Kidney epithelial cell (primary cell): Measurements from ENCODE around the gene MGST1. TPM values are rescaled to one million over a fixed set of nuclear protein-coding genes. Genes with fewer than 3 reads are reported as not detected.
A peak's percentile ranks its signal among the peaks of the same experiment; 100 is the strongest.

ENCODE experiments used
- DNase-seq: peaks from one replicate; pipeline ENCODE4 v3.0.0-alpha.2; 2010; ENCODE audit warnings: low read depth
- H3K27me3 ChIP-seq: 2 replicates; pipeline ENCODE4 v1.6.0; 2011; ENCODE audit warnings: low read length; ENCODE audit not compliant: control insufficient read depth, insufficient read depth
- H3K36me3 ChIP-seq: 2 replicates; pipeline ENCODE4 v1.5.1; 2011; ENCODE audit warnings: low read length; ENCODE audit not compliant: control insufficient read depth, insufficient read depth
- H3K4me3 ChIP-seq: 2 replicates; pipeline ENCODE4 v1.5.1; 2011; ENCODE audit warnings: low read depth, mild to moderate bottlenecking, control low read depth, low read length
- total RNA-seq: library from RNA; depleted of rRNA; stranded (reverse); fragments of >200 nt; gene quantifications from 2 replicates; pipeline ENCODE4 v1.2.3, GENCODE V29; 2015
- TF ChIP-seq, protein P1 (sequence below): IDR thresholded peaks from 2 replicates; pipeline ENCODE4 v1.5.1; 2011; ENCODE audit warnings: mild to moderate bottlenecking, moderate library complexity, low read length, control low read depth, inconsistent platforms; ENCODE audit not compliant: insufficient read depth, poor library complexity, severe bottlenecking

MGST1 gene
- 9.0 and 12.8 TPM in 2 replicates for total RNA-seq

DNA sequence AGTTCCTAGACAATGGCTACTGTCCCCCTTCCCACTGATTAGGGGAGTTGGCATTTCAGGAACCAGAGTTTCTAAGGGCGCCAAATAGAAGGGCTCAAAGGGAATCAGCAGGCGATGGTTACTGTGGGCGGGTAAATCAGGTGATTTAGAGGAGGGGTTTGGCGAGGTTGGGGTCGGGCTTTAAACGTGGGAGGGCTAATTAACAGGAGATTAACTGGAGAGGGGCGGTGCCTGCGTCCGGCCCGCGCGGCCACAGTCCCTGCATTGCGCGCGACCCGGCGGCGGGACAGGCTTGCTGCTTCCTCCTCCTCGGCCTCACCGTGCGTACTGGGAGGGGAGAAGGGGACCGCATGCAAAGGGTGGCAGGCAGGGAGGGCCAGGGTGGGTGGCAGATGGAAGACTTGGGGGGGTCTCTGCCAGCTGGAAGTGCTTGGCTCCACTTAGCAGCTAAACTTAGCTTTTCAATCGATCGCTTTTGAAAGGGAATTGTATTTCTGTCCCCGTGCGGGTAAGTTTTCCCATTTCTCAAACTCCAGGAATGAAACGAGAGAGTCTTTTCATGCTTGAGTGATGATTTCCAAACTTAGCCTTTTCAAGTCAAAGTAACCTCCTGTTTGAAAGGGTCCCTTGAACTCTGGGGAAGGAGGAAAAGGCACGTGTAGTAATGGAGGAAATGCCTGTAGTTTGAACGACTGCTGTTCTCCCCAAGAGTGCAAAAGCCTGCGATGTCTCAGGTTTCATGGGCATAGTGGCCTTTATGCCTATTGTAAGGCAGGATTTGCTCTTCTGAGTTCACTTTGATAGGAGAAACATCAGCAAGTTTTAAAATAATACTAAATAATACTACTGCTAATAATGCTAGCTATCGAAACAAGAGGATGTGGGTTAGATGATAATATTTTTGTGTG is at the start of gene MGST1:
MGST1 (plus strand) TSS at position 255 of the 908 bp plus-strand sequence. CDS start 6,608 bp downstream, outside the sequence.
- Histone ChIP-seq H3K27me3 (no peaks in the 10 kb centered on the region), H3K4me3 (peak within 1 kb of the TSS; percentile 59), H3K36me3 (no peaks in the 10 kb centered on the region)
- DNase-seq: no peak
- TF ChIP-seq, protein P1, sequence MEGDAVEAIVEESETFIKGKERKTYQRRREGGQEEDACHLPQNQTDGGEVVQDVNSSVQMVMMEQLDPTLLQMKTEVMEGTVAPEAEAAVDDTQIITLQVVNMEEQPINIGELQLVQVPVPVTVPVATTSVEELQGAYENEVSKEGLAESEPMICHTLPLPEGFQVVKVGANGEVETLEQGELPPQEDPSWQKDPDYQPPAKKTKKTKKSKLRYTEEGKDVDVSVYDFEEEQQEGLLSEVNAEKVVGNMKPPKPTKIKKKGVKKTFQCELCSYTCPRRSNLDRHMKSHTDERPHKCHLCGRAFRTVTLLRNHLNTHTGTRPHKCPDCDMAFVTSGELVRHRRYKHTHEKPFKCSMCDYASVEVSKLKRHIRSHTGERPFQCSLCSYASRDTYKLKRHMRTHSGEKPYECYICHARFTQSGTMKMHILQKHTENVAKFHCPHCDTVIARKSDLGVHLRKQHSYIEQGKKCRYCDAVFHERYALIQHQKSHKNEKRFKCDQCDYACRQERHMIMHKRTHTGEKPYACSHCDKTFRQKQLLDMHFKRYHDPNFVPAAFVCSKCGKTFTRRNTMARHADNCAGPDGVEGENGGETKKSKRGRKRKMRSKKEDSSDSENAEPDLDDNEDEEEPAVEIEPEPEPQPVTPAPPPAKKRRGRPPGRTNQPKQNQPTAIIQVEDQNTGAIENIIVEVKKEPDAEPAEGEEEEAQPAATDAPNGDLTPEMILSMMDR: no peak

DNA sequence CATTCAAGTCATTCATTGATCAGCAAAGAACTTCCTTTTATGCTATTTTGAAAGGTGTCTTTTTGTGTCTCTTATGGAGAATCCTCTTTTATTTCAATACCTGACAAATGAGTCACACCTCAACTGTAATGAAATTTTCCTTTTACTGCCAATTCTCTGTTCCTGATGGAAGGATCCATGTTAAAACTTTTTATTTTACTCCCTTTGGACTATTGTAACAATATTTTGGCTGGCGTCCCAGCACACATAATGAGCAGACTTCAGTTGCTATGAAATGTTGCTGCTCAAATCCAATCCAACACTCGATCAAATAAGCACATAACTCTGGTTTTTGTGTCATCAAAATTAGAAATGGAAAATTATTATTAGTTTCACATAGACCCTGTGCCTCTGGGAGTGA is 48.0 kb upstream of the MGST1 start:
- TF ChIP-seq, protein P1: no peak
- H3K36me3 ChIP-seq: no peaks in the 10 kb centered on the region
- no peak overlapping the region for H3K4me3 ChIP-seq
- DNase-seq: no peak
- H3K27me3 ChIP-seq: no peaks in the 10 kb centered on the region

DNA sequence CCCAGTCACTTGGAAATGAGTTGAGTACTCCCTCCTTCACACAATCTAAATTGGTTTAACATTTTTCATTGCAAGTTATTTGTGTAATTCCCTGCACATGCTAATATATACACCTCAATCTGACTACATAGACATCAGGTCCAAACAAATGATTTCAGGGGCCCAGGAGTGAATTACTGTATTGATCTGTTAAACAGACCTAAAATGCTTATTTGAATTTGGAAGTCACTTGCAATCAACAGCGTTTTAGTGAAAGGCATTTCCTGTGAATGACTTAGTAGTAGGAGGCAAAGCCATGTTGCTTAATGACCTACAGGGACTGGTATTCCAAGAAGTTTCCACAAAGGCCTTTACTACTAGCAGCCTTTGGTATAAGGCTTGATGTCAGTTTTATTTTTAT is 47.3 kb upstream of the MGST1 start:
- Histone ChIP-seq H3K4me3 (no peak overlapping the region), H3K36me3 (no peaks in the 10 kb centered on the region), H3K27me3 (no peaks in the 10 kb centered on the region)
- TF ChIP-seq, protein P1: no peak
- no peak for DNase-seq

GRCh38 chr12:16300736-16301135 is 46.7 kb upstream of the MGST1 start:
- DNase-seq: no peak
- TF ChIP-seq, protein P1: no peak
- Histone ChIP-seq H3K36me3 (no peaks in the 10 kb centered on the region), H3K27me3 (no peaks in the 10 kb centered on the region), H3K4me3 (no peak overlapping the region)

DNA sequence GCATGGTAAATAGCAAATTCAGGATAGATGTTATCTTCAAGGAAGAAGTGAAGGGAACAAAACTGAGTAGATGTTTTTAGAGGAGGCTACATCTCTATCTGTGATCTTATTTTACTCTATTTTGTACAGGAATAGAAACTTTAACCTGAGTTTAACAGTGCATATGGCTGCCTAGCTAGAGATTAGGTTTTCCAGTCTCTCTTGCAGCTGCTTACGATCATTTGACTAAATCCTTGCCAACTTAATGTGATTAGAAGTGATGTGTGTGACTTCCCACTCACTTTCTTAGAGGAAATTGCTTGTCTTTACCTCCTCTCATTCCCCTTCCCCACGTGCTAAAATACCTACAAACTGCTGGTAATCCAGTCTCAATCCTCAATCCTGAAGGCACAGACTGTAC is 43.5 kb upstream of the MGST1 start:
- TF ChIP-seq, protein P1: no peak
- no peak for DNase-seq
- no peak overlapping the region for H3K4me3 ChIP-seq
- no peaks in the 10 kb centered on the region for H3K27me3 ChIP-seq
- H3K36me3 ChIP-seq: no peaks in the 10 kb centered on the region
